Mammary epithelial cell (primary cell): Measurements from ENCODE around the gene FSTL4.

Source experiments
- EZH2 ChIP-seq: IDR thresholded peaks from 2 replicates; pipeline ENCODE4 v1.6.1; 2012; ENCODE audit warnings: low read length, inconsistent platforms, borderline replicate concordance
- TF ChIP-seq, protein P1 (sequence below), 2 donors: IDR thresholded peaks in 1 of 2; conservative IDR thresholded peaks in 1 of 2; 2 replicates each; pipeline ENCODE4 v1.5.1; 2011 to 2012; ENCODE audit warnings: inconsistent platforms in 2 of 2, low read length in 2 of 2, mild to moderate bottlenecking in 2 of 2, control low read depth in 1 of 2, low read depth in 1 of 2; ENCODE audit not compliant: insufficient read depth in 1 of 2; ENCODE audit errors: extremely low read depth in 1 of 2

GRCh38 chr5:133528841-133529240 lies 83.5 kb downstream of the FSTL4 start:
- TF ChIP-seq, protein P1, sequence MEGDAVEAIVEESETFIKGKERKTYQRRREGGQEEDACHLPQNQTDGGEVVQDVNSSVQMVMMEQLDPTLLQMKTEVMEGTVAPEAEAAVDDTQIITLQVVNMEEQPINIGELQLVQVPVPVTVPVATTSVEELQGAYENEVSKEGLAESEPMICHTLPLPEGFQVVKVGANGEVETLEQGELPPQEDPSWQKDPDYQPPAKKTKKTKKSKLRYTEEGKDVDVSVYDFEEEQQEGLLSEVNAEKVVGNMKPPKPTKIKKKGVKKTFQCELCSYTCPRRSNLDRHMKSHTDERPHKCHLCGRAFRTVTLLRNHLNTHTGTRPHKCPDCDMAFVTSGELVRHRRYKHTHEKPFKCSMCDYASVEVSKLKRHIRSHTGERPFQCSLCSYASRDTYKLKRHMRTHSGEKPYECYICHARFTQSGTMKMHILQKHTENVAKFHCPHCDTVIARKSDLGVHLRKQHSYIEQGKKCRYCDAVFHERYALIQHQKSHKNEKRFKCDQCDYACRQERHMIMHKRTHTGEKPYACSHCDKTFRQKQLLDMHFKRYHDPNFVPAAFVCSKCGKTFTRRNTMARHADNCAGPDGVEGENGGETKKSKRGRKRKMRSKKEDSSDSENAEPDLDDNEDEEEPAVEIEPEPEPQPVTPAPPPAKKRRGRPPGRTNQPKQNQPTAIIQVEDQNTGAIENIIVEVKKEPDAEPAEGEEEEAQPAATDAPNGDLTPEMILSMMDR (conservative IDR thresholded peaks at IDR 0.05 in 1 of 2, IDR thresholded peaks at IDR 0.05 in 1 of 2; ENCODE audit: extremely low read depth in 1 of 2, insufficient read depth in 1 of 2, low read depth in 1 of 2, low read length in 2 of 2), result no peak
- no peak for TF ChIP-seq EZH2
